ENCODE results near the gene ELOVL1. TPM values are rescaled to one million over a fixed set of nuclear protein-coding genes. Genes with fewer than 3 reads are reported as not detected.
A peak's percentile ranks its signal among the peaks of the same experiment; 100 is the strongest.

Gene ELOVL1
- total and polyA plus RNA-seq, 2 of the 13 experiments (the other 11 are each of a cell fraction or from before 2014, with no cell fraction given), result 55.2 to 77.4 TPM

- TF ChIP-seq ZNF12 (CRISPR knock-in tag; IDR thresholded peaks at IDR 0.05) (peak; percentile 46), ZNF337 (CRISPR knock-in tag; IDR thresholded peaks at IDR 0.05; ENCODE audit: borderline replicate concordance, low read depth) (peak; percentile 82; the same call in 1 of the 2 replicates), ZNF687 (CRISPR knock-in tag; IDR thresholded peaks at IDR 0.05) (peak; percentile 90), PHB2 (IDR thresholded peaks at IDR 0.05; ENCODE audit: partially characterized antibody) (no peak), ZNF552 (CRISPR knock-in tag; IDR thresholded peaks at IDR 0.05; ENCODE audit: borderline replicate concordance) (no peak), TOE1 (CRISPR knock-in tag; IDR thresholded peaks at IDR 0.05) (0 out of 2 replicates have a peak, but pooled peaks have one; percentile 89), KAT8 (CRISPR knock-in tag; IDR thresholded peaks at IDR 0.05) (peak; percentile 98), REPIN1 (CRISPR knock-in tag; IDR thresholded peaks at IDR 0.05; ENCODE audit: borderline replicate concordance, low read depth) (peak; percentile 90), ATF7-NPFF (CRISPR knock-in tag; IDR thresholded peaks at IDR 0.05; ENCODE audit: low read depth) (no peak), GFI1 (CRISPR knock-in tag; IDR thresholded peaks at IDR 0.05; ENCODE audit: borderline replicate concordance) (no peak; the same call in 1 of the 2 replicates), SIX1 (CRISPR knock-in tag; IDR thresholded peaks at IDR 0.05; ENCODE audit: borderline replicate concordance) (no peak; the same call in 1 of the 2 replicates), ZSCAN22 (CRISPR knock-in tag; IDR thresholded peaks at IDR 0.05) (no peak; the same call in 1 of the 2 replicates), ZFP62 (CRISPR knock-in tag; IDR thresholded peaks at IDR 0.05) (no peak), ZNF274 (CRISPR knock-in tag; IDR thresholded peaks at IDR 0.05) (peak; percentile 82), KLF12 (CRISPR knock-in tag; IDR thresholded peaks at IDR 0.05; ENCODE audit: borderline replicate concordance) (no peak), MEF2D (CRISPR knock-in tag; IDR thresholded peaks at IDR 0.05) (no peak; the same call in 1 of the 2 replicates), CSRNP2 (CRISPR knock-in tag; conservative IDR thresholded peaks at IDR 0.05; ENCODE audit: low read depth) (no peak)
- TF ChIP-seq, protein P1, sequence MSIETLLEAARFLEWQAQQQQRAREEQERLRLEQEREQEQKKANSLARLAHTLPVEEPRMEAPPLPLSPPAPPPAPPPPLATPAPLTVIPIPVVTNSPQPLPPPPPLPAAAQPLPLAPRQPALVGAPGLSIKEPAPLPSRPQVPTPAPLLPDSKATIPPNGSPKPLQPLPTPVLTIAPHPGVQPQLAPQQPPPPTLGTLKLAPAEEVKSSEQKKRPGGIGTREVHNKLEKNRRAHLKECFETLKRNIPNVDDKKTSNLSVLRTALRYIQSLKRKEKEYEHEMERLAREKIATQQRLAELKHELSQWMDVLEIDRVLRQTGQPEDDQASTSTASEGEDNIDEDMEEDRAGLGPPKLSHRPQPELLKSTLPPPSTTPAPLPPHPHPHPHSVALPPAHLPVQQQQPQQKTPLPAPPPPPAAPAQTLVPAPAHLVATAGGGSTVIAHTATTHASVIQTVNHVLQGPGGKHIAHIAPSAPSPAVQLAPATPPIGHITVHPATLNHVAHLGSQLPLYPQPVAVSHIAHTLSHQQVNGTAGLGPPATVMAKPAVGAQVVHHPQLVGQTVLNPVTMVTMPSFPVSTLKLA (IDR thresholded peaks at IDR 0.05), result 0 out of 2 replicates have a peak, but pooled peaks have one; percentile 10
- TF ChIP-seq, protein P2, sequence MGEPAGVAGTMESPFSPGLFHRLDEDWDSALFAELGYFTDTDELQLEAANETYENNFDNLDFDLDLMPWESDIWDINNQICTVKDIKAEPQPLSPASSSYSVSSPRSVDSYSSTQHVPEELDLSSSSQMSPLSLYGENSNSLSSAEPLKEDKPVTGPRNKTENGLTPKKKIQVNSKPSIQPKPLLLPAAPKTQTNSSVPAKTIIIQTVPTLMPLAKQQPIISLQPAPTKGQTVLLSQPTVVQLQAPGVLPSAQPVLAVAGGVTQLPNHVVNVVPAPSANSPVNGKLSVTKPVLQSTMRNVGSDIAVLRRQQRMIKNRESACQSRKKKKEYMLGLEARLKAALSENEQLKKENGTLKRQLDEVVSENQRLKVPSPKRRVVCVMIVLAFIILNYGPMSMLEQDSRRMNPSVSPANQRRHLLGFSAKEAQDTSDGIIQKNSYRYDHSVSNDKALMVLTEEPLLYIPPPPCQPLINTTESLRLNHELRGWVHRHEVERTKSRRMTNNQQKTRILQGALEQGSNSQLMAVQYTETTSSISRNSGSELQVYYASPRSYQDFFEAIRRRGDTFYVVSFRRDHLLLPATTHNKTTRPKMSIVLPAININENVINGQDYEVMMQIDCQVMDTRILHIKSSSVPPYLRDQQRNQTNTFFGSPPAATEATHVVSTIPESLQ (CRISPR knock-in tag; conservative IDR thresholded peaks at IDR 0.05), result no peak; the same call in 1 of the 2 replicates
Observed at GRCh38 chr1:43389326-43390313, 21.8 kb upstream of the ELOVL1 start, which contains the start of the genes MED8 and SZT2 (continued).
